Measurements from ENCODE around the gene CTNNAL1. TPM values are rescaled to one million over a fixed set of nuclear protein-coding genes. Genes with fewer than 3 reads are reported as not detected.

Gene CTNNAL1
- polyA plus RNA-seq, 1 of the 3 experiments (the other 2 are of a cell fraction), result 32.8 TPM

- Histone ChIP-seq H3K27ac (ENCODE audit: low read depth in 2 of 2, low read length in 1 of 2) (no peak overlapping the region), H3K4me2 (no peak overlapping the region), H3K9me3 (no peaks in the 10 kb centered on the region), H3K4me1 (ENCODE audit: control insufficient read depth in 1 of 2, insufficient read depth in 2 of 2, low read depth in 1 of 2, low read length in 1 of 2) (no peaks in the 10 kb centered on the region; a peak in 1 of 4 replicates), H3K27me3 (ENCODE audit: insufficient read depth) (no peaks in the 10 kb centered on the region), H3F3A (replicated peaks; ENCODE audit: insufficient read depth) (peaks cover 6% of the 10 kb centered on the region), H4K20me1 (ENCODE audit: insufficient read depth) (no peaks in the 10 kb centered on the region), H3K79me2 (ENCODE audit: insufficient read depth) (0 out of 2 replicates have a peak, but pooled peaks cover 5% of the 10 kb centered on the region), H3K4me3 (ENCODE audit: low read depth in 2 of 2, low read length in 1 of 2) (no peak overlapping the region), H3K36me3 (replicated peaks in 1 of 2; ENCODE audit: control insufficient read depth in 1 of 2, insufficient read depth in 2 of 2, low read length in 1 of 2) (peaks cover 14 to 60% of the 10 kb centered on the region in 2 experiments), H2AFZ (ENCODE audit: low read depth) (no peak overlapping the region), H3K9me2 (no peaks in the 10 kb centered on the region), H3K9ac (no peak overlapping the region)
- POLR2A ChIA-PET, result no interaction called here
- TF ChIP-seq GABPA (IDR thresholded peaks at IDR 0.05; ENCODE audit: low read depth), result no peak
- no peak for TF ChIP-seq NFIC (IDR thresholded peaks at IDR 0.05; ENCODE audit: borderline replicate concordance)
- TF ChIP-seq JUND (IDR thresholded peaks at IDR 0.05), result no peak
- no peak for TF ChIP-seq NRF1 (IDR thresholded peaks at IDR 0.05; ENCODE audit: low read depth, low read length)
- TF ChIP-seq FOSL2 (IDR thresholded peaks at IDR 0.05; ENCODE audit: borderline replicate concordance, low read depth), result no peak
- TF ChIP-seq PBX3 (IDR thresholded peaks at IDR 0.05), result no peak
- no peak for TF ChIP-seq RAD21 (IDR thresholded peaks at IDR 0.05; ENCODE audit: low read length)
- TF ChIP-seq EP300 (IDR thresholded peaks at IDR 0.05; ENCODE audit: borderline replicate concordance in 1 of 2, low read depth in 1 of 2, low read length in 1 of 2), result no peak
- no peak for TF ChIP-seq RXRA (IDR thresholded peaks at IDR 0.05; ENCODE audit: borderline replicate concordance, low read depth)
- no peak for TF ChIP-seq IRF3 (IDR thresholded peaks at IDR 0.05; ENCODE audit: low read depth, low read length)
- TF ChIP-seq YY1 (IDR thresholded peaks at IDR 0.05; ENCODE audit: low read depth), result no peak
- TF ChIP-seq EZH2phosphoT487 (IDR thresholded peaks at IDR 0.05; ENCODE audit: borderline replicate concordance, low read depth), result no peak
- no peak for TF ChIP-seq SIN3A (IDR thresholded peaks at IDR 0.05; ENCODE audit: borderline replicate concordance, low read depth, low read length)
- TF ChIP-seq TCF12 (IDR thresholded peaks at IDR 0.05), result no peak
- TF ChIP-seq CTCF (IDR thresholded peaks at IDR 0.05), result no peak
- TF ChIP-seq ZBTB33 (IDR thresholded peaks at IDR 0.05; ENCODE audit: borderline replicate concordance, low read depth), result no peak
- no peak for TF ChIP-seq ELF1 (IDR thresholded peaks at IDR 0.05)
- DNase-seq, result no peak
- 97% methylated on average over 5 of the region's 5 CpGs for WGBS (ENCODE audit: low lambda C conversion rate)
- CTCF ChIA-PET, result no interaction called here
Measured at GRCh38 chr9:108973895-108974294, 39.4 kb downstream of the CTNNAL1 start.

All from SK-N-SH (cell line).